ENCODE measurements around the gene SMC4.
"Not testable (repeated sequence)": the region's sequence is repeated elsewhere in the genome, so short reads cannot be mapped to it uniquely, and the experiment has no call there.

The SMC4 gene

GRCh38 chr3:160448845-160449635 is 49.6 kb downstream of the SMC4 start:
- DNase-seq: peak; percentile 20 to 62

GRCh38 chr3:160449636-160450598 is 50.5 kb downstream of the SMC4 start, which contains the start of gene TRIM59:
Gene TRIM59 (minus strand): TSS chr3:160449786. CDS start chr3:160439183, 10,603 bp downstream.
- peak; percentile 77 to 85 for DNase-seq

- DNase-seq: no peak
These were observed 51.4 kb downstream of the SMC4 start for GRCh38 chr3:160450846-160451245.

GRCh38 chr3:160451602-160452001 is 52.2 kb downstream of the SMC4 start:
- DNase-seq: no peak

- not testable (repeated sequence) for DNase-seq
These were observed 52.8 kb downstream of the SMC4 start for GRCh38 chr3:160452251-160452650.

- DNase-seq: peak; percentile 93
These were observed 55.5 kb downstream of the SMC4 start for GRCh38 chr3:160454995-160455394.

- peak; percentile 27 to 62 for DNase-seq
These were observed 56.4 kb downstream of the SMC4 start for GRCh38 chr3:160455846-160456245.

- DNase-seq: peak; percentile 91
These were observed 58.7 kb downstream of the SMC4 start for GRCh38 chr3:160458151-160458550.

- DNase-seq: no peak
These were observed 60.1 kb downstream of the SMC4 start for GRCh38 chr3:160459450-160459970.

- DNase-seq: no peak
These were observed 60.6 kb downstream of the SMC4 start for GRCh38 chr3:160460033-160460432.

- no peak for DNase-seq
These were observed 64.9 kb downstream of the SMC4 start for GRCh38 chr3:160464321-160464720.

- DNase-seq: no peak
These were observed 65.5 kb downstream of the SMC4 start for GRCh38 chr3:160464971-160465370.

GRCh38 chr3:160470181-160470580 is 70.7 kb downstream of the SMC4 start:
- DNase-seq: no peak

- DNase-seq: no peak
These were observed 72.4 kb downstream of the SMC4 start for GRCh38 chr3:160471892-160472291.

- DNase-seq: no peak
These were observed 72.9 kb downstream of the SMC4 start for GRCh38 chr3:160472344-160472743.

- DNase-seq: no peak
These were observed 73.8 kb downstream of the SMC4 start for GRCh38 chr3:160473221-160473620.

- no peak for DNase-seq
These were observed 74.5 kb downstream of the SMC4 start for GRCh38 chr3:160473978-160474377.

GRCh38 chr3:160474416-160474838 is 75.0 kb downstream of the SMC4 start:
- DNase-seq: no peak

- DNase-seq: no peak
These were observed 75.7 kb downstream of the SMC4 start for GRCh38 chr3:160475153-160475552.

GRCh38 chr3:160475884-160476283 is 76.4 kb downstream of the SMC4 start:
- DNase-seq: no peak

GRCh38 chr3:160477750-160478149 is 78.3 kb downstream of the SMC4 start:
- no peak for DNase-seq

GRCh38 chr3:160478338-160478737 is 78.9 kb downstream of the SMC4 start:
- DNase-seq: no peak

GRCh38 chr3:160479376-160479775 is 79.9 kb downstream of the SMC4 start:
- DNase-seq: no peak
